GM13977 (cell line): Measurements from ENCODE around the gene CASP14.

Experiments
- DNase-seq: peaks from one replicate; pipeline ENCODE4 v3.0.0; 2012; ENCODE audit warnings: low spot score
- in situ Hi-C: fragments of 300-500 bp; cut with MboI; formaldehyde crosslinking; loops from one replicate; pipeline ENCODE4 v1.12.0; 2022; ENCODE audit warnings: low sequenced_read_pairs, low pct_unique_long_range_greater_than_20kb, mixed read lengths, inconsistent platforms; ENCODE audit not compliant: unreplicated experiment
- TF ChIP-seq, protein P1 (sequence below): IDR thresholded peaks from 2 replicates; pipeline ENCODE4 v1.5.1; 2012; ENCODE audit warnings: mild to moderate bottlenecking, control low read depth; ENCODE audit not compliant: insufficient read depth; ENCODE audit errors: extremely low read depth, missing control alignments

CASP14 gene

DNA sequence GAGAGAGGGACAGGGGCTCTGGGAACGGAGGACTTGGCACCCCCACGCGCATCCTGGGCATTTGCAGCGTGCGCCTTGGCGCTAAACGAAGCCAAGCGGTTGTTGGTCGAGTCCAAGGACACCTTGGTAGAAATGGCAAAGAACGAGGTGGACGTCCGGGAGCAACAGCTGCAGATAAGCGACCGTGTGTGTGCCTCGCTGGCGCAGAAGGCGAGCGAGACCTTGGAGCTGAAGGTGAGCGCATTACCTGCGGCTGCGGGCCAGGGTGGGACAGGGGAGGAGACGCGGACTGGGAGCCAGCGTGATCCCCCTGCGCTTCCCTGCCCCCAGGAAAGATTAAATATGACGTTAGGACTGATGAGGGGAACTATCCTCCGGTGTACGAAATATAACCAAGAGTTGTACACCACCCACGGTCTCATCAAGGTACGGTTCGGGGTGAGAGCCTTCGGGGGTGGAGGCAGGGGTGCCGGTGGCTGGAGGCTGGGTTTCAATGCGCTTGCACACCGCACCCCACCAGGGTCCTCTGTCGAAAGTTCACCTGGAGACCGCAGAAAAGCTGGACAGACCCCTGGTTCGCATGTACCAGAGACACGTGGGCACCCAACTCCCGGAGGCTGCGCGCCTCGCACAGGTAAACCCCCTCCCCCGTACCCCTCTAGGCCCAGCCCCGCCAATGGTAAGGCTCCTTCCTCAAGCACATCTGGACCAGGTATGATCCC lies 27.8 kb upstream of the CASP14 start:
- DNase-seq = no peak
- TF ChIP-seq, protein P1, sequence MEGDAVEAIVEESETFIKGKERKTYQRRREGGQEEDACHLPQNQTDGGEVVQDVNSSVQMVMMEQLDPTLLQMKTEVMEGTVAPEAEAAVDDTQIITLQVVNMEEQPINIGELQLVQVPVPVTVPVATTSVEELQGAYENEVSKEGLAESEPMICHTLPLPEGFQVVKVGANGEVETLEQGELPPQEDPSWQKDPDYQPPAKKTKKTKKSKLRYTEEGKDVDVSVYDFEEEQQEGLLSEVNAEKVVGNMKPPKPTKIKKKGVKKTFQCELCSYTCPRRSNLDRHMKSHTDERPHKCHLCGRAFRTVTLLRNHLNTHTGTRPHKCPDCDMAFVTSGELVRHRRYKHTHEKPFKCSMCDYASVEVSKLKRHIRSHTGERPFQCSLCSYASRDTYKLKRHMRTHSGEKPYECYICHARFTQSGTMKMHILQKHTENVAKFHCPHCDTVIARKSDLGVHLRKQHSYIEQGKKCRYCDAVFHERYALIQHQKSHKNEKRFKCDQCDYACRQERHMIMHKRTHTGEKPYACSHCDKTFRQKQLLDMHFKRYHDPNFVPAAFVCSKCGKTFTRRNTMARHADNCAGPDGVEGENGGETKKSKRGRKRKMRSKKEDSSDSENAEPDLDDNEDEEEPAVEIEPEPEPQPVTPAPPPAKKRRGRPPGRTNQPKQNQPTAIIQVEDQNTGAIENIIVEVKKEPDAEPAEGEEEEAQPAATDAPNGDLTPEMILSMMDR = no peak
- in situ Hi-C loops = no loop called here

DNA sequence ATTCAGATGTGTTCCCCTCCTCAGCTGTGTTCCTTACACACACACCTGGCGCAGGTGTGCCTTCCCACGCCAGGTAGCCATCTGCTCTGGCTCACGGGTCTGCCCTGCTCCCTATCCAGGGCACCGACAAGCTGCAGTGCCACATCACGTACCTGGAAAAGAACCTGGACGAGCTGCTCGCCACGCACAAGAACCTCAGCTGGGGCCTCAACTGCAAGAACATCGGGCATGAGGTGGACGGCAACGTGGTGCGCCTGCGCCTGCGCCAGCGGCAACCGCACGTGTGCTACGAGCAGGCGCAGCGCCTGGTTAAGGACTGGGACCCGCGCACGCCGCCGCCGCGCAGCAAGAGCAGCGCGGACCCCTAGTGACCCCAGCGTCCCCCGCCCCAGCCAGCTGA lies 26.5 kb upstream of the CASP14 start:
- TF ChIP-seq, protein P1 = no peak
- in situ Hi-C loops = no loop called here
- DNase-seq = no peak

DNA sequence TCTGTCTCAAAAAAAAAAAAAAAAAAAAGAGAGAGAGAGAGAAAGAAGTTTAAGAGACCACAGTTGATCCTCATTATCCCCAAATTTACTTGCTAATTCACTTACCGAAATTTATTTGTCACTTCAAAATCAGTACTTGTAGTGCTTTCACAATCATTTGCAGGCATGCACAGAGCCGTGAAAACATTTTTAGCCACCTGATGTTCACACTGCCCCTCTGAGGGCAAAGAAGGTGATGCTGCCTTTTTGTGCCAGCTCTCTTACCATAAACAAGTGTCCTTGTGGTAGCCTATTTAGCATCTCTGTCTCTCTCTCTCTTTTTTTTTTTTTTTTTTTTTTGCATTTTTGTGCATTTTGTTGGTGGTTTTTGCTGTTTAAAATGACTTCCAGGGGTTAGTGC lies 24.1 kb upstream of the CASP14 start:
- TF ChIP-seq, protein P1 = peak; percentile 44
- DNase-seq = peak; percentile 56
- in situ Hi-C loops = no loop called here

- in situ Hi-C loops = no loop called here
- no peak for DNase-seq
- TF ChIP-seq, protein P1 = no peak
Measured at GRCh38 chr19:15028490-15028889, 20.8 kb upstream of the CASP14 start.

GRCh38 chr19:15031675-15032074 lies 17.6 kb upstream of the CASP14 start:
- in situ Hi-C loops = no loop called here
- no peak for DNase-seq
- TF ChIP-seq, protein P1 = no peak

DNA sequence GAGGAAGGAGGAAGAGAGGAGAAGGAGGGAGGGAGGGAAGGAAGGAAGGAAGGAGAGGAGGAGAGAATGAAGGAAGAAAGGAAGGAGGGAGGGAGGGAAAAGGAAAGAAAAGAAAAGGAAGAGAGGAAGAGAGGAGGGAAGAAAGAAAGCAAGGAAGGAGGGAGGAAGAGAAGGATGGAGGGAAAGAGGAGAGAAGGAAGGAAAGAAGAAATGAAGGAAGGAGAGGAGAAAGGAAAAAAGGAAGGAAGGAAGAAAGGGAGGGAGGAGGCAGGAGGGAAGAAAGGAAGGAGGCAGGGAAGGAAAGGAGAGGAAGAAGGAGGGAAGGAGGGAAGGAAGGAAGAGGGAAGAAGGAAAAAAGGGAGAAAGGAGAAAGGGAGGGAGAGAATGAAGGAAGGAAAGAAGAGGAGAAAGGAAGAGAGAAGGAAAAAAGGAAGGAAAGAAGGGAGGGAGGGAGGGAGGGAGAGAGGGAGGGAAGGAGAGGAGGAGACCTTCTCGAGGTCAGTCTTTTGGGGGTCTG lies 13.4 kb upstream of the CASP14 start:
- TF ChIP-seq, protein P1 = no peak
- DNase-seq = no peak
- in situ Hi-C loops = no loop called here
